GM12878 (cell line): ENCODE measurements around the gene CDC37L1. TPM values are rescaled to one million over a fixed set of nuclear protein-coding genes. Genes with fewer than 3 reads are reported as not detected.

ENCODE experiments used
- BACH1 ChIP-seq: fragments of 450-650 bp; IDR thresholded peaks from 2 replicates; pipeline ENCODE4 v1.6.1; 2017; ENCODE audit warnings: mild to moderate bottlenecking, borderline replicate concordance
- BHLHE40 ChIP-seq, 2 experiments: fragments of 450-650 bp in 1 of 2; IDR thresholded peaks; 2 replicates each; pipeline ENCODE4 v1.6.1; 2011 to 2017; ENCODE audit warnings: low read depth in 2 of 2, borderline replicate concordance in 1 of 2, improper control_type of control experiment in 1 of 2, low read length in 1 of 2, mild to moderate bottlenecking in 1 of 2
- CBFB ChIP-seq: IDR thresholded peaks from 2 replicates; pipeline ENCODE4 v1.6.1; 2016; ENCODE audit warnings: antibody characterized with exemption, low read depth
- HDAC2 ChIP-seq: fragments of 200-600 bp; sonication (generic); IDR thresholded peaks from 2 replicates; pipeline ENCODE4 v1.6.1; 2017
- HDAC6 ChIP-seq: fragments of 200-600 bp; sonication (generic); IDR thresholded peaks from one replicate; pipeline ENCODE4 v1.8.0; 2017; ENCODE audit warnings: antibody characterized with exemption; ENCODE audit not compliant: unreplicated experiment
- JUNB ChIP-seq: IDR thresholded peaks from 2 replicates; pipeline ENCODE4 v1.6.1; 2016; ENCODE audit warnings: antibody characterized with exemption, mild to moderate bottlenecking
- MEF2A ChIP-seq: IDR thresholded peaks from 2 replicates; pipeline ENCODE4 v1.6.1; 2011; ENCODE audit warnings: low read depth, mild to moderate bottlenecking, low read length, moderate library complexity; ENCODE audit not compliant: insufficient read depth
- MXI1 ChIP-seq: fragments of 150-350 bp; IDR thresholded peaks from 2 replicates; pipeline ENCODE4 v1.6.1; 2011; ENCODE audit warnings: low read depth, mild to moderate bottlenecking, inconsistent platforms, low read length, improper control_type of control experiment
- PAX5 ChIP-seq: IDR thresholded peaks from 2 replicates; pipeline ENCODE4 v1.6.1; 2011; ENCODE audit warnings: low read depth, low read length, borderline replicate concordance
- RBBP5 ChIP-seq: fragments of 200-600 bp; sonication (generic); conservative IDR thresholded peaks from 2 replicates; pipeline ENCODE4 v1.6.1; 2016
- RFX5 ChIP-seq: IDR thresholded peaks from 2 replicates; pipeline ENCODE4 v1.6.1; 2011; ENCODE audit warnings: low read depth, low read length, improper control_type of control experiment
- TAF1 ChIP-seq: IDR thresholded peaks from 2 replicates; pipeline ENCODE4 v1.6.1; 2011; ENCODE audit warnings: mild to moderate bottlenecking, low read depth, low read length, borderline replicate concordance
- TBL1XR1 ChIP-seq: IDR thresholded peaks from 2 replicates; pipeline ENCODE4 v1.6.1; 2012; ENCODE audit warnings: low read depth, low read length, improper control_type of control experiment
- YY1 ChIP-seq: IDR thresholded peaks from 2 replicates; pipeline ENCODE4 v1.6.1; 2011; ENCODE audit warnings: low read depth, mild to moderate bottlenecking, low read length
- polyA plus RNA-seq, 11 experiments: library from polyadenylated mRNA; depleted of rRNA in 4 of 11; unstranded in 6 of 11; stranded (reverse) in 5 of 11; fragments of >200 nt; fragmentation: Nextera tagmentation in 4 of 11; fragmentation: Illumina TruSeq in 1 of 11; extraction: Ambion mirVana in 4 of 11; extraction: Trizol in 1 of 11; gene quantifications; 1 replicate in 1 of 11; 2 replicates in 10 of 11; pipeline versions ENCODE4 v1.2.1 to v1.2.3, GENCODE V29; 2011 to 2016; ENCODE audit warnings: inconsistent platforms in 2 of 11, missing spikeins in 2 of 11, low read depth in 1 of 11
- total RNA-seq, 4 experiments: library from RNA; depleted of rRNA in 3 of 4; stranded (reverse); fragments of >200 nt in 3 of 4; fragmentation: Illumina TruSeq in 1 of 4; extraction: Trizol in 1 of 4; gene quantifications; 2 replicates each; pipeline versions ENCODE4 v1.2.1 to v1.2.3, GENCODE V29; 2013 to 2021
- TF ChIP-seq, protein P1 (sequence below): fragments of 450-650 bp; formaldehyde crosslinking; IDR thresholded peaks from 2 replicates; pipeline ENCODE4 v1.5.0; 2022; ENCODE audit warnings: mild to moderate bottlenecking, missing genetic modification characterization
- TF ChIP-seq, protein P2 (sequence below): IDR thresholded peaks from 2 replicates; pipeline ENCODE4 v1.6.1; 2012; ENCODE audit warnings: low read length, inconsistent platforms
- TF ChIP-seq, protein P3 (sequence below): fragments of 450-650 bp; IDR thresholded peaks from 2 replicates; pipeline ENCODE4 v1.6.1; 2017; ENCODE audit warnings: mild to moderate bottlenecking
- TF ChIP-seq, protein P4 (sequence below): fragments of 450-650 bp; IDR thresholded peaks from 2 replicates; pipeline ENCODE4 v1.6.1; 2016; ENCODE audit warnings: mild to moderate bottlenecking
- TF ChIP-seq, protein P5 (sequence below): IDR thresholded peaks from 2 replicates; pipeline ENCODE4 v1.6.1; 2012; ENCODE audit warnings: low read depth, low read length, improper control_type of control experiment

CDC37L1 gene
- total and polyA plus RNA-seq, 10 of the 15 experiments (the other 5 are each of a cell fraction or from before 2014, with no cell fraction given): 2.2 to 16.6 (median 8.2) TPM

DNA sequence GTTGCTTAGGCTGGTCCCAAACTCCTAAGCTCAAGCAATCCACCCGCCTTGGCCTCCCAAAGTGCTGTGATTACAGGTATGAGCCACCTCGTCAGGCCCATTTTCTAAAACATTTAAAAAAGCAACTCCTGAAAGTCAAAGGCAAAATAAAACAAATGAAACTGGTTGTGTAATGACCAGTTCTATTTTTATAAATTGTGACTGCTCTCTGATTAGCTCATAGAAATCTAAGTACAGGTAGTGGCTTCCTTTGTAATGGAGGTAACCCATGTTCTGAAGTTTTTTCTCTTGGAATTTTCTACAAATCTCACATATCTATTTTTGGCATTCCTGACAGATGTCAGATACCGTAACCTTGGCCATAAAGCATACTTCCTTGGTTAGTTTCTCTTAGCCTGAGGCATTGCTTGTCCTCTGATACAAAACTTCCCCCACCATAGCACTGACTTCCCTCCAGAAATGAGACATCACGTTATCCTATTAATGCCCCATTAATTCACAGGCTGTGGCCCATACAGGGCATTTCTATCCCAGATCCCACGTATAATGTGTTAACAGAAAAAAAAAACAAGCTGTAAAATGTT lies 75.7 kb downstream of the CDC37L1 start (continued):
- TF ChIP-seq RBBP5 (no peak), HDAC2 (no peak), TBL1XR1 (no peak), RFX5 (no peak), BACH1 (no peak), HDAC6 (no peak), PAX5 (no peak), BHLHE40 (IDR thresholded peaks at IDR 0.05; ENCODE audit: borderline replicate concordance in 1 of 2, low read depth in 2 of 2, low read length in 1 of 2) (no peak), TAF1 (no peak), JUNB (peak; percentile 42; the same call in 1 of the 2 replicates), MEF2A (peak; percentile 79), MXI1 (no peak), CBFB (no peak), YY1 (no peak)
- TF ChIP-seq, protein P1, sequence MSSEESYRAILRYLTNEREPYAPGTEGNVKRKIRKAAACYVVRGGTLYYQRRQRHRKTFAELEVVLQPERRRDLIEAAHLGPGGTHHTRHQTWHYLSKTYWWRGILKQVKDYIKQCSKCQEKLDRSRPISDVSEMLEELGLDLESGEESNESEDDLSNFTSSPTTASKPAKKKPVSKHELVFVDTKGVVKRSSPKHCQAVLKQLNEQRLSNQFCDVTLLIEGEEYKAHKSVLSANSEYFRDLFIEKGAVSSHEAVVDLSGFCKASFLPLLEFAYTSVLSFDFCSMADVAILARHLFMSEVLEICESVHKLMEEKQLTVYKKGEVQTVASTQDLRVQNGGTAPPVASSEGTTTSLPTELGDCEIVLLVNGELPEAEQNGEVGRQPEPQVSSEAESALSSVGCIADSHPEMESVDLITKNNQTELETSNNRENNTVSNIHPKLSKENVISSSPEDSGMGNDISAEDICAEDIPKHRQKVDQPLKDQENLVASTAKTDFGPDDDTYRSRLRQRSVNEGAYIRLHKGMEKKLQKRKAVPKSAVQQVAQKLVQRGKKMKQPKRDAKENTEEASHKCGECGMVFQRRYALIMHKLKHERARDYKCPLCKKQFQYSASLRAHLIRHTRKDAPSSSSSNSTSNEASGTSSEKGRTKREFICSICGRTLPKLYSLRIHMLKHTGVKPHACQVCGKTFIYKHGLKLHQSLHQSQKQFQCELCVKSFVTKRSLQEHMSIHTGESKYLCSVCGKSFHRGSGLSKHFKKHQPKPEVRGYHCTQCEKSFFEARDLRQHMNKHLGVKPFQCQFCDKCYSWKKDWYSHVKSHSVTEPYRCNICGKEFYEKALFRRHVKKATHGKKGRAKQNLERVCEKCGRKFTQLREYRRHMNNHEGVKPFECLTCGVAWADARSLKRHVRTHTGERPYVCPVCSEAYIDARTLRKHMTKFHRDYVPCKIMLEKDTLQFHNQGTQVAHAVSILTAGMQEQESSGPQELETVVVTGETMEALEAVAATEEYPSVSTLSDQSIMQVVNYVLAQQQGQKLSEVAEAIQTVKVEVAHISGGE: no peak
- TF ChIP-seq, protein P2, sequence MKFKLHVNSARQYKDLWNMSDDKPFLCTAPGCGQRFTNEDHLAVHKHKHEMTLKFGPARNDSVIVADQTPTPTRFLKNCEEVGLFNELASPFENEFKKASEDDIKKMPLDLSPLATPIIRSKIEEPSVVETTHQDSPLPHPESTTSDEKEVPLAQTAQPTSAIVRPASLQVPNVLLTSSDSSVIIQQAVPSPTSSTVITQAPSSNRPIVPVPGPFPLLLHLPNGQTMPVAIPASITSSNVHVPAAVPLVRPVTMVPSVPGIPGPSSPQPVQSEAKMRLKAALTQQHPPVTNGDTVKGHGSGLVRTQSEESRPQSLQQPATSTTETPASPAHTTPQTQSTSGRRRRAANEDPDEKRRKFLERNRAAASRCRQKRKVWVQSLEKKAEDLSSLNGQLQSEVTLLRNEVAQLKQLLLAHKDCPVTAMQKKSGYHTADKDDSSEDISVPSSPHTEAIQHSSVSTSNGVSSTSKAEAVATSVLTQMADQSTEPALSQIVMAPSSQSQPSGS: 0 out of 2 replicates have a peak, but pooled peaks have one; percentile 44
- TF ChIP-seq, protein P3, sequence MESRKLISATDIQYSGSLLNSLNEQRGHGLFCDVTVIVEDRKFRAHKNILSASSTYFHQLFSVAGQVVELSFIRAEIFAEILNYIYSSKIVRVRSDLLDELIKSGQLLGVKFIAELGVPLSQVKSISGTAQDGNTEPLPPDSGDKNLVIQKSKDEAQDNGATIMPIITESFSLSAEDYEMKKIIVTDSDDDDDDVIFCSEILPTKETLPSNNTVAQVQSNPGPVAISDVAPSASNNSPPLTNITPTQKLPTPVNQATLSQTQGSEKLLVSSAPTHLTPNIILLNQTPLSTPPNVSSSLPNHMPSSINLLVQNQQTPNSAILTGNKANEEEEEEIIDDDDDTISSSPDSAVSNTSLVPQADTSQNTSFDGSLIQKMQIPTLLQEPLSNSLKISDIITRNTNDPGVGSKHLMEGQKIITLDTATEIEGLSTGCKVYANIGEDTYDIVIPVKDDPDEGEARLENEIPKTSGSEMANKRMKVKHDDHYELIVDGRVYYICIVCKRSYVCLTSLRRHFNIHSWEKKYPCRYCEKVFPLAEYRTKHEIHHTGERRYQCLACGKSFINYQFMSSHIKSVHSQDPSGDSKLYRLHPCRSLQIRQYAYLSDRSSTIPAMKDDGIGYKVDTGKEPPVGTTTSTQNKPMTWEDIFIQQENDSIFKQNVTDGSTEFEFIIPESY: no peak
- TF ChIP-seq, protein P4, sequence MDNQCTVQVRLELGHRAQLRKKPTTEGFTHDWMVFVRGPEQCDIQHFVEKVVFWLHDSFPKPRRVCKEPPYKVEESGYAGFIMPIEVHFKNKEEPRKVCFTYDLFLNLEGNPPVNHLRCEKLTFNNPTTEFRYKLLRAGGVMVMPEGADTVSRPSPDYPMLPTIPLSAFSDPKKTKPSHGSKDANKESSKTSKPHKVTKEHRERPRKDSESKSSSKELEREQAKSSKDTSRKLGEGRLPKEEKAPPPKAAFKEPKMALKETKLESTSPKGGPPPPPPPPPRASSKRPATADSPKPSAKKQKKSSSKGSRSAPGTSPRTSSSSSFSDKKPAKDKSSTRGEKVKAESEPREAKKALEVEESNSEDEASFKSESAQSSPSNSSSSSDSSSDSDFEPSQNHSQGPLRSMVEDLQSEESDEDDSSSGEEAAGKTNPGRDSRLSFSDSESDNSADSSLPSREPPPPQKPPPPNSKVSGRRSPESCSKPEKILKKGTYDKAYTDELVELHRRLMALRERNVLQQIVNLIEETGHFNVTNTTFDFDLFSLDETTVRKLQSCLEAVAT: no peak
- TF ChIP-seq, protein P5, sequence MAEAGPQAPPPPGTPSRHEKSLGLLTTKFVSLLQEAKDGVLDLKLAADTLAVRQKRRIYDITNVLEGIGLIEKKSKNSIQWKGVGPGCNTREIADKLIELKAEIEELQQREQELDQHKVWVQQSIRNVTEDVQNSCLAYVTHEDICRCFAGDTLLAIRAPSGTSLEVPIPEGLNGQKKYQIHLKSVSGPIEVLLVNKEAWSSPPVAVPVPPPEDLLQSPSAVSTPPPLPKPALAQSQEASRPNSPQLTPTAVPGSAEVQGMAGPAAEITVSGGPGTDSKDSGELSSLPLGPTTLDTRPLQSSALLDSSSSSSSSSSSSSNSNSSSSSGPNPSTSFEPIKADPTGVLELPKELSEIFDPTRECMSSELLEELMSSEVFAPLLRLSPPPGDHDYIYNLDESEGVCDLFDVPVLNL: no peak
